ENCODE results near the gene GPR21.

GPR21 gene

GRCh38 chr9:123033352-123033751, at the start of gene GPR21:
GPR21 (plus strand) TSS chr9:123033667; CDS start chr9:123034567, 900 bp downstream.
- DNase-seq (ENCODE audit: low read depth): no peak

DNA sequence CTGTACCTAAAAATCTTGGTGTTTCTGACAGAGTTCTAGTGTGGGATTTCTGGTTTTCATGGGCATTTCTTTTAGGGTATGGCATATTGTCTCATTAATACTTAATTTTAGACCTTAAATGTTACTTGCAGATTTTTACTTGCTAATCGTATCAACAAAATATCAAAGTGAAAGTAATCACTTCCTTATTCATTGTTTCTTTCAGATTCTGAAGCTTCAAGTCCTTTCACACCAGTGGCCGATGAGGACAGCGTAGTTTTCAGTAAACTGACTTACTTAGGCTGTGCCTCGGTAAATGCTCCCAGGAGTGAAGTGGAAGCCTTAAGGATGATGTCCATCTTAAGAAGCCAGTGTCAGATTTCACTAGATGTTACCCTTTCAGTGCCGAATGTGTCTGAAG, 47.5 kb upstream of the GPR21 start:
- no peak for DNase-seq (ENCODE audit: low read depth)

DNA sequence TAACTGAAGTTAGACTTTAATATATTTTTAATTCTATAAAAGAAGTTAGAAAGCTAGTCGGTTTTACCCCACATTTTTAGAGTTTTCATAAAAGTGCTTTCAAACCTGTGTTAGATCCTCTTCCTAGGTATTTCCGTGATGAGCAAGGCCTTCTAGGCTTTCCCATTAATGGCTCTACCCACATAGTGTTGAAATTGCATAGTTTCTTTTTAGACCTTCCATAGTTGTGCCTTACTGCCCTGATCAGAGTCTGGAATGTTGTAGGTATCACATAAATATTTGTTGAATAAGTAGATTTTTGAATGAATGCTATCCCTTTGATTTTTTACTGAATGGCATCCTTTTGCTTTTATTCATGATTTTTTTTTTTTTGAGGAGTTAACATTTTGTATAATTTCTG, 45.3 kb upstream of the GPR21 start:
- no peak for DNase-seq (ENCODE audit: low read depth)

DNA sequence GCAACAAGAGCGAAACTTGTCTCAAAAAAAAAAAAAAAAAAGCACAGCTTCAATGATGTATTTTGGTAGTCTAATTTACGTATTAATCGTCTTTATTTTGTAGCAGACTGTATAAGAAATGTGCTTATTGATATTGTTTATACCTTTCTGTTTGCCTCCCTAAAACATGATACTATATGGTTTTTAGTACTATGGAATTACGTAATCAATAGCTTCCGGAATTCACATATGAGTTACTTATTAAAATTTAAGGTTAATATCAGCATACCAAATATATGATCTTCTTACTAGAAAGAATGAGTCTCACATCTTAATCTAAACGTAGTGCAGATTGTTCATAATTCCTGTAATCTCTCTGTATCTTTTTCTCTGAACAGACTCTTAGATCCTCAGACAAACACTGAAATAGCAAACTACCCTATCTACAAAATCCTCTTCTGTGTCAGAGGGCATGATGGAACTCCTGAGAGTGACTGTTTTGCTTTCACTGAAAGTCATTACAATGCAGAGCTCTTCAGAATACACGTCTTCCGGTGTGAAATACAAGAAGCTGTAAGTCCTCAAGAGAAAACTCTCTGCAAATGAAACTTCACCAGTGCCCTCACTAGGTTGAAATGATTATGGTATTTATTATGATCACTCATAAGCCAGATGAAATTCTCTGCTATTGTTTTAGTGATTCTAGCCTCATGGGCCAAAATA, 44.4 kb upstream of the GPR21 start:
- DNase-seq (ENCODE audit: low read depth): no peak

DNA sequence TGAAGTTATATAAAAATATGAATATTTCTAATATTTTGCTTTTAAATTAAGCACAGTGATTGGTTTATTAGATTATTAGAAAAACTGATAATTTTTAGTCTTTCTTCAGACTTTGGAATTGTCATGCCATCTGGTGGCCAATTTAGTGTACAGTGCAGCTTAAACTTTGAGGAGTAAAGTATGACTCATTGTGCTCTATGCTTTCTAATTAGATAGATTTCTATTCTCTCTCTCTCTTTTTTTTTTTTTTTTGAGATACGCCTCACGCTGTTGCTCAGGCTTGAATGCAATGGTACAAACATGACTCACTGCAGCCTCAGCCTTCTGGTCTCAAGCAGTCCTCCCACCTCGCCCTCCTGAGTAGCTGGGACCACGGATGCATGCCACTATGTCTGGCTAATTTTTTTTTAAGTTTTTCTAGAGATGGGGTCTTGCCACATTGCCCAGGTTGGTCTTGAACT, 42.1 kb upstream of the GPR21 start:
- no peak for DNase-seq (ENCODE audit: low read depth)

GRCh38 chr9:122996586-122996985, 36.9 kb upstream of the GPR21 start:
- DNase-seq (ENCODE audit: low read depth): no peak

DNA sequence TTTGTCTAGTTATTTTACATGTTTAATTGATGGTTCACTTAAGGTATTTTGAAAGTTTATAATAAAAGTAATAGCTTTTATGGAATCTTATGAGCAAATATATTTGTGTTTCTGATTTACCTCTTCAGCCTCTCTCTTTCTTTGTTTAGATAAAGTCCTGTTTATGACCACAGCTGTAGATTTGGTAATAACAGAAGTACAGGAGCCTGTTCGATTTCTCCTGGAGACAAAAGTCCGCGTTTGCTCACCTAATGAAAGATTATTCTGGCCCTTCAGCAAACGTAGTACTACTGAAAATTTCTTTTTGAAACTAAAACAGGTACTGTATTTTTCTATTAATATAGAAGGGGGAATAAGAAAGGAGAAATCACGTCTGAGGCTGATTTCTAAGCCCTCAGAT, 35.0 kb upstream of the GPR21 start:
- DNase-seq (ENCODE audit: low read depth): no peak

DNA sequence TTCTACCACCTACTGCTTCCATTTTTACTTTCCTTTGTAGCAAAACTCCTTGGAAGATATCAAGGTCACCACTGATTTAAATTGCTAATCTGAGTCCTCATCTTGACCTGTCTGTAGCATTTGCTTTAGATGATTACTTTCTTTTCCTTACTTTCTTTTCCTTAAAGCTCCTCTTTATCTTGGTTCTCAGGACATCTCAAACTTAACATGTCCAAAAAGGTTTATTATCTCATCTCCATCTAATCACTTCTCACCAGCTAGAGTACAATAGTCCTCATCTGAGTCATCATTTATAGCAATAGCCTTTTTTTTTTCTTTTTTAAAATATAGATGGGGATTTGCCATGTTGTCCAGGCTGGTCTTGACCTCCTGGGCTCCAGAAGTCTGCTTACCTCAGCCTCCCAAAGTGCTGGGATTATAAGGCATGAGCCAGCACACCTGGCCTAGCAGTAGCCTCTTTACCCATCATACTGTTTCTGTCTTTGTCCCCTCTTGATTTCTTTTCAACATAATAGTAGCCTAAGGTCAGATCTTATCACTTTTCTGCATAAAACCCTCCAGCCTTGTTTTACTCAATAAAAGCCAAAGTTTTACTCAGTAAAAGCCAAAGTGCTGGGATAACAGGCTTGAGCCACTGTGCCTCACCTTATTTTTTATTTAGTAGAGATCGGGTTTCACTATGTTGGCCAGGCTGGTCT, 32.9 kb upstream of the GPR21 start:
- DNase-seq (ENCODE audit: low read depth): no peak

DNA sequence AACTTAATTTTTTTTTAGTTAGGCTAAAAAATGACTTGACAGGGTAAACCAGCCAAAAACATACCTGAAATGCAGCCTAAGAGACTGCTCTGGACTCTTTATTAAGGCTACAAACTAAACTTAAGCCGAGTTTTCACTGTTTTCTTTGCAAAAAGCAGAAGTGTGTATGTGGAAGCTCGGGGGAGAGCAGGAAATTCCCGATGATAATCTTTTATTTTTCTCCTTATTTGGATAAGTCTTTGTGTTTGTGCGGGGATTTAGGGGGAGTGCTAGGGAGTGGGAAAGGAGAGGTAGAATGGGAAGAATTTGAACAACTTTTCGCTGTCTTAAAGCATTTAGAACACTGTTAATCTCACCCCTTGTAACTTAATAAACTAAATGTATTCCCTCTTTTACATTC, 30.7 kb upstream of the GPR21 start:
- DNase-seq (ENCODE audit: low read depth): no peak

- no peak for DNase-seq (ENCODE audit: low read depth)
These were observed 30.0 kb upstream of the GPR21 start for GRCh38 chr9:123003466-123003865.

DNA sequence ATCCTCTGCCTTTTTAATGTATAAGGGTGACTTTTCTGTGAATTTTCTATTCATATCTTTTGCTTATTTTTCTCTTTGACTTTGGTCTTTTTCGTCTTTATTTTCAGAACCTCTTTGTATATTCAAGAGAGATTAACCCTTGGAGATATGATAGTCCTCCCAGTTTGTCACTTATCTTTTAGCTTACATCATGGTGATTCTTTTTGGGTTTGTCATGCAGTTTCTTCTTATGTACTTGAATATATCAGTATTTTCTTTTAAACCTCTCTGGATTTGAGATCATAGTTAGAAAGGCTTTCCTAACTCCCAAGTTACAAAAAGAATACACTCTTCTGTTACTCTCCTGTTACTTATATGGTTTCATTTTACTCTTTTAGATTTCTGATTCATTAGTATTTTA, 27.5 kb upstream of the GPR21 start:
- no peak for DNase-seq (ENCODE audit: low read depth)

- no peak for DNase-seq (ENCODE audit: low read depth)
These were observed 26.2 kb upstream of the GPR21 start for GRCh38 chr9:123007269-123007668.

DNA sequence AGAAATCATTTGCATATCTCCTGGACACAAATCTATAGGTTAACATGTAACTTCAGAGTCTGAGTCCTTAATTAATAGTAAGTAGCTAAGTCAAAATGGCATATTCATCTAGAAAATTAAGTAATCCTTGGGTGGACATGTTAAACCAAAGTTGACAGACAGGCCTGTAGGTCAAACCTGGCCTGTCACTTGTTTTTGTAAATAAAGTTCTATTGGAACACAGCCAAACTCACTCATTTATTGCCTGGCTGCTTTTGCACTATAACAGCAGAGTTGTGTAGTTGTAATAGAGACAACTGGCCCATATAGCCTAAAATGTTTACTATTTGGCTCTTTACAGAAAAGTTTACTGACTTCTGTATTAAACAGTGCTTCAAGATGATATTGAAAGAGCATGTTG, 24.6 kb upstream of the GPR21 start:
- DNase-seq (ENCODE audit: low read depth): no peak

- DNase-seq (ENCODE audit: low read depth): no peak
These were observed 22.1 kb upstream of the GPR21 start for GRCh38 chr9:123011380-123011779.

- no peak for DNase-seq (ENCODE audit: low read depth)
These were observed 21.5 kb upstream of the GPR21 start for GRCh38 chr9:123011878-123012528.

DNA sequence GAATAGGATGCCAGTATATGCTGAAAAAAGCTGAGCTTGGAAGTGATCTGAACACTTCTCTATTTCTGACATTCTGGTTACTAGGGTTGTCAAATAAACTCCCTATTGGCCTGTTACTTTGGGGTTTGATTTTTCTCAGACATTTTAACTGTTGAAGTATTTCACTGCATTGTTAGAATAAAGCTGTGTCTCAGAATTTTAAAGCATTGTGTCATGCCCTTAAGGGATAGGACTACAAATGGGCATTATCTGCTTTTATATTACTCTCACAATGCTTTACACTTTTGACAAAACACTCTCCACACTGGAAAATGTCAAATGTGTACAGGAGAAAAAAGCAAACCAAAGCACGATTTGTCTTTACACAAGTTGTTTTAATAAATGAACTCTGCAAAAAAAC, 16.8 kb upstream of the GPR21 start:
- DNase-seq (ENCODE audit: low read depth): no peak

- DNase-seq (ENCODE audit: low read depth): no peak
These were observed 12.7 kb upstream of the GPR21 start for GRCh38 chr9:123020796-123021195.

GRCh38 chr9:123026425-123026824, 7.0 kb upstream of the GPR21 start:
- no peak for DNase-seq (ENCODE audit: low read depth)

DNA sequence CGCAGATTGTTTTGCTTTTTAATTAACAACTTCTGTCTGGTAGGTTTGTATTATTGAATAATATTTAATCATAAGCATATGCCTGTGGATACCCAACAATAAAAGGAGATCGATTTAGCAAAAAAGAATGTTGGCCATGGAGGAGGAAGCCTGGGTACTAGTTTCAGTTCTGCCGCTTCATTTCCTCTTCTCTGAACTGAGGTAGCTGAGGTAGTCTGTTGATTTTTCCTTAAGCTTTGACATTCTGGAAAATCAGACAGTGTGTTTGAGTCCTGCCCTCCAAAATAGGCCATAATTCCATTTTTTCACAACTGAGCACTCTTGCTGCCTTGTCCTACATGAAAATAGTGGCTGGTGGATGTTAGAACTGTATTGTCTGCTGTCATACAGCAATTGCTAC, 6.0 kb upstream of the GPR21 start:
- no peak for DNase-seq (ENCODE audit: low read depth)

DNA sequence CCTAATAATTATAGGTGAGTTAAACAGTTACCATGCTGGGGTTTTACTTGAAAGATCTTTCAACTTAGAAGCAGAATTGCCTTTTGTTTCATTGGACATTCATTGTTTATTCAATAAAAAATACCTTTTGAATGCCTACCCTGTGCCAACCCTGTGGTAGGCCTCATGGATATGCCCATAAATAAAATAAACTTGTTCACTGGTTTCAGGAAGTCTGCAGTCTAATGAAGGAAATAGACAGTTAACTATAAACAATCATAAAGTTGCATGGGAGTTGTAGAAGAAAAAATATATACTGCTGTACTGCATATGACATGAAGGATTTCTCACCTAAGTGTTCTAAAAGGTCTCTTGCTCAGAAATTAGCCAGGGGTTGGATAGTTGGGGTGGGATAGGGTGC, 5.3 kb upstream of the GPR21 start:
- DNase-seq (ENCODE audit: low read depth): no peak

DNA sequence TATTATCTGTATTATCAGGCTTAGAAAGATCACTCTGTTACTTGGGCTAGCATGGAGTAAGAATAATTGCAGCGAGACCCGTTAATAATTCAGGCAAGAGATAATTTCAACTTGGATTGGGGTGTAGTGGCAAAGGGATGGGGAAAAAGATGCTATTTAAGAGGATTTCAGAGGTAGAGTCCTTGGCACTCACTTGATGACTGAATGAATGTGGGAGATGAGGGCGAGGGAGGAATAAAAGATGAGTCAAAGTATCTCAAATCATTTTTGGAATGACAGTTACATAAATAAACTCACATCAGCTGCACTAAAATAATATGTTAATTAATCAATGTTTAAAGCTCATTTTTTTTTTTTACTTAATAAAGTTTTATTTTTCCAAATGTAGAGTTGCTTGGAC, 4.5 kb upstream of the GPR21 start:
- DNase-seq (ENCODE audit: low read depth): no peak

GRCh38 chr9:123031963-123032362, 1.5 kb upstream of the GPR21 start:
- no peak for DNase-seq (ENCODE audit: low read depth)

DNA sequence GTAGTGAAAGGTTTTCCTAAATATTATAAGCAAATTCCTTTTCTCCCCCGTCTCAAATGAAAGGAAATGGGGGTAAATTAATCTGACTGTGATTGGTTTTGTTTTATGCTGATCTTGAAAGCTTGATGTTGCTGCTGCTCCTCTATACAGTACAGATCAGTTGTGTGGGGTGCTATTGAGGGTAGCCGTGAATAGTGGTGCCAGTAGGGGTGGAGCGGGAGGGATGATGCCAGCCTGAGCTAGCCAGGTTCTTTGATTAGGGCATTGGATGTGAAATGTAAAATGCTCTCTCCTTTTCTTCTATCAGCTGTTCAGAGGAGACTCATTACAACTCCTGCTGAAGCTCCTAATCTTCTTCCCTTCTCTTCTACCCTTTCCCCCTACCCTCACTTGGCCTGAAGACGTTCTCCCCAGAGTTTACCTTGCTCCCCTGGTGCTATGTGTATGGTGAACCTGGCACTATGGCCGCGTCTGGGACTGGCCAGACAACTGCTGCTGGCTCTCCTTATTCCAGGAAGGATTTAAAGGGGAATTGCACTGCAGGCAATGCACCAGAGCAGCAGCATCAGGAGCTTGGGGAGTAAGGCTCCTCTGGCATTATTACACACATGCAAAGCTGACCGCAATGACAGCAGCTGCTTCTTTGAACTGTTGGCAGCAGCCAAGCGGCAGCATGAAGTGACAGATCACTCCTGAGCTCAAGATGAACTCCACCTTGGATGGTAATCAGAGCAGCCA, 566 bp downstream of the GPR21 start:
- no peak for DNase-seq (ENCODE audit: low read depth)
